DND-41 (cell line): ENCODE results near the gene ELN.

Experiments
- EZH2 ChIP-seq: IDR thresholded peaks from 3 replicates; pipeline ENCODE4 v1.6.1; 2012; ENCODE audit warnings: borderline replicate concordance, low read depth, mild to moderate bottlenecking, moderate library complexity, low read length, inconsistent platforms; ENCODE audit not compliant: severe bottlenecking
- TF ChIP-seq, protein P1 (sequence below): IDR thresholded peaks from 2 replicates; pipeline ENCODE4 v1.5.1; 2012; ENCODE audit warnings: borderline replicate concordance, low read length, moderate library complexity, mild to moderate bottlenecking; ENCODE audit not compliant: poor library complexity, severe bottlenecking; ENCODE audit errors: extremely low read depth

DNA sequence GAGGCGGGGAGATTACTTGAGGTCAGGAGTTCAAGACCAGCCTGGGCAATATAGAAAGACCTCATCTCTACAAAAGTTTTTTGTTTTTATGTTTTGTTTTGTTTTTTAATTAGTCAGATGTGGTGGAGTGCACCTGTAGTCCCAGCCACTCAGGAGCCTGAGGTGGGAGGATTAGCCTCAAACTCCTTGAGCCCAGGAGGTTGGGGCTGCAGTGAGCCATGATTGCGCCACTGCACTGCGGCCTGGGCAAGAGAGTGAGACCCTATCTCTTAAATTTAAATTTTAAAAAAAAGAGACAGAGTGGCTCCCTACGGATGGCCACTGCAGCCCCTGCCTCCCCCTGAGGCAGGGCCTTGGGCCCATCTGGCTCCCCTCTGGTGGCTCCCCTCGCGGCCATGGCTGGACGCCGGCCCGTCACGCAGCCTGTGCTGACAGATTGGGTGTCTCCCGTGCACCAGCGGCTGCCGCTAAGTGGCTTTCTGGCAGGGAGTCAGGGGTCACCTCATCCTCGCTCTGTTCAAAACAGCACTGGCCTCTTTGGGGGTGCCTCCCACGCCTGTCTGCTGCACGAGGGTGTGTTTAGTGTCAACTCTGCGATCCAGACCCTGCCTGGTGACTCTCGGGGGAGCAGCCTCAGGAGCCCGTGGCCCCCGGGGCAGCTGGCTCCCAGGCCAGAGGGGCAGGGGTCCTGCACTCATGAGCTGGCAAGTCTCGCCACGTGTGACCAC is 44.4 kb upstream of the ELN start:
- TF ChIP-seq, protein P1, sequence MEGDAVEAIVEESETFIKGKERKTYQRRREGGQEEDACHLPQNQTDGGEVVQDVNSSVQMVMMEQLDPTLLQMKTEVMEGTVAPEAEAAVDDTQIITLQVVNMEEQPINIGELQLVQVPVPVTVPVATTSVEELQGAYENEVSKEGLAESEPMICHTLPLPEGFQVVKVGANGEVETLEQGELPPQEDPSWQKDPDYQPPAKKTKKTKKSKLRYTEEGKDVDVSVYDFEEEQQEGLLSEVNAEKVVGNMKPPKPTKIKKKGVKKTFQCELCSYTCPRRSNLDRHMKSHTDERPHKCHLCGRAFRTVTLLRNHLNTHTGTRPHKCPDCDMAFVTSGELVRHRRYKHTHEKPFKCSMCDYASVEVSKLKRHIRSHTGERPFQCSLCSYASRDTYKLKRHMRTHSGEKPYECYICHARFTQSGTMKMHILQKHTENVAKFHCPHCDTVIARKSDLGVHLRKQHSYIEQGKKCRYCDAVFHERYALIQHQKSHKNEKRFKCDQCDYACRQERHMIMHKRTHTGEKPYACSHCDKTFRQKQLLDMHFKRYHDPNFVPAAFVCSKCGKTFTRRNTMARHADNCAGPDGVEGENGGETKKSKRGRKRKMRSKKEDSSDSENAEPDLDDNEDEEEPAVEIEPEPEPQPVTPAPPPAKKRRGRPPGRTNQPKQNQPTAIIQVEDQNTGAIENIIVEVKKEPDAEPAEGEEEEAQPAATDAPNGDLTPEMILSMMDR, result no peak
- TF ChIP-seq EZH2, result no peak
